ENCODE data around the gene MPEG1.

MPEG1 gene

DNA sequence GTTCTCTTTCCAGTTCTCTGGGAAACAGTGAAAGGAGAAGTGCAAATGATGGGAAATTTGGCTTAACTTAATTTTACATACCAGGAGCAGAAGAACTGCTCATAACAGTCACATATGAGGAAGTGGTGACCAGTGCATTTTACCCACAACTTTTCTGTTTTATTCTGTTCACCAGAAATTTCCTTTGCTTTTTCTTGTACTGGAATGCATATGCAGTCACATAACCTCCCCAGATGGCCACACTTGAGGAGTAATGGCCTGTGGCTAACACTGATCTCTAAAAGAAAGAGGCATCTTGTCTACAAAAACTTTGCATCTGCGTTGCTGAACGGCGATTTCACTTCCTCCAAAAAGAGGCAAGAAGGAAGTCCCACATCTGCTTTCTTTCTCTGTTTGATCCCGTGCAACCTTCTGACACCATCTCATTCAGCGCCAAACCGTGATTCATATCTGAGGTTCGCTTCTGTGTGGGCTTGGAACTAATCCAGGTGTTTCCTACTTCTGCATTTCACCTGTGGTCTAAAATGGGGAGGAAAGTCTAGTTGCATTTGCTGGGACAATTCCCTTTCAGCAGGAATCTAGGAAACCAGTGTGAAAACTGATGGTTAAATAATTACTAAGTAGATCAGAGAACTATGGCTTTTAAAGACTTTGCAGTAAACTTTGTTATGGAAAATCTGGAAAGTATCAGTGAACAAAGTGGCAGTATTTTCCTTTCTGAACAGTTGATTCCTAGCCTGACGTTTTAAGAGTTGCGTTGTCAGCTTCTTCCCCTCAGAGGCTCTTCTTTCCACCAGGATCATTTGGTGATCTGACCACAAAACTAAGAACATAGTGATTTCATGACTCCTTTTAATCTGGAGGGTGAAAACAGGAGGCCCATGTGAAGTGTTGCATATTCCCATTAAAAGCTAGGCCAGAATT is 4.2 kb upstream of the MPEG1 start:
- no peak for DNase-seq

DNA sequence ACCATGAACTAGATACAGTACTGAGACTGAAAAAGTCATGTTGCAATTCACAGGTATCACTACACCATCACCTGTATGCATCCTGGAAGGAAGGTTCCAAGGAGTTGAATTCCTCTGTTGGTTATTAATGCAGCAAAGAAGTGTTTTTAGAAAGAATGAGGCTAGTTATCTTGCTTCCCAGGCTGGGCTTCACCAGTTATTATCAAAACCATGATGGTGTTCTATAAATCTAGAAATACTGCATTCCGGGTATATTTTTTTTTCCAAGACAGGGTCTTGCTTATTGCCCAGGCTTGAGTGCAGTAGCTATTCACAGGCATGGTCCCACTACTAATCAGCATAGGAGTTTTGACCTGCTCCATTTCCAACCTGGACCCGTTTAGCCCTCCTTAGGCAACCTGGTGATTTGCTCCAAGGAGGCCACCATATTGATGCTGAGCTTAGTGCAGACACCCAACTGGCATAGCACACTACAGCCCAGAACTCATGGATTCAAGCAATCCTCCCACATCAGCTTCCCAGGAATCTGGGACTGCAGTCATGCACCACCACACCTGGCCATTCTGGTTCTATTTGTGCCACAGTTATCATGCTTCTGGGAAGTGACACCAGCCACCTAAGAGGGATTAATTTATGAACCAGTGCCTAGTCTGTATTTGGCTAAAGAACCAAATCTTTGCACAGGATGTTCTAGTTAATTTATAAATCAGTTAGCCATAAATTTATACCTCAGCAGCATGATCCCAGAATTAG is 1.6 kb upstream of the MPEG1 start:
- no peak for DNase-seq

- no peak for DNase-seq
Measured at GRCh38 chr11:59212222-59212621, 505 bp downstream of the MPEG1 start.

DNA sequence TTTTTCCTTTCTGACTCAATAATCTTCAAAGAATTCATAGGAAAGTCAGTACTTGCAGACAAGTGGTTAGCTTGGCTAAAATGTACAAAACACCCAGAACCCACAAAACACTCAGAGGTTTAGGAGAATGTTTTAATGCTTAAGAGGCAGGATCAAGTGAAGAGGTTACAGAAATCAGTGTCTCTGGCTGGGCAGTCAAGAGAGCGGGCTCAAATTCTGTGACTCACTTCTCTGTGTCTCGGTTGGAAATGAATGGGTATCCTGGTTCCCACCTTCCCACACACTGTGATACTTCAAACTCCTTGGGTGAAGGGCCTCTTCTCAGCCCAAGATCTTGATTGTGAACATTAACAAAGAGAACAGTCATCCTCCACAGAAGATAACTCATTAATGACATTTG is 3.8 kb downstream of the MPEG1 start:
- no peak for DNase-seq

- DNase-seq = no peak
Measured at GRCh38 chr11:59207988-59208451, 4.7 kb downstream of the MPEG1 start.

DNA sequence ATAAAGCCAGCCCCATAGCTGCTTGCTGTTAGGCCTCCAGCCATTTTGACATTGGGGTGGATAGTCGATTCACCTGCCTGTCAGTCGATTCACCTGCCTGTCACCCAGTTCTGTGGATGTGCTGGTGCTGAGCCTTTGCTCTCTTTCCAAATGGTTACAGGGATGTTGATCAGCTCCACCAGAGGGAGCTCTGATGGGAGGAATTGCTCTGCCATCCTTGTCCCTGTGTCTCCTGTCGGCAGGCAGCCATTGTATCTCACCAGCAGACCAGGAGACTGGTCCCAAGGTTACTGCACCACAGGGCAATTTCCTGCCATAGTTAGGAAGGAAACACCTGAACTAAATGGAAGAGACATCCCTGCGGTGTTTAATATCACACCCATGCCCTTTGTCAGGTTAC is 6.1 kb downstream of the MPEG1 start:
- DNase-seq = peak; percentile 23

GRCh38 chr11:59205648-59206047 is 7.1 kb downstream of the MPEG1 start:
- no peak for DNase-seq

DNA sequence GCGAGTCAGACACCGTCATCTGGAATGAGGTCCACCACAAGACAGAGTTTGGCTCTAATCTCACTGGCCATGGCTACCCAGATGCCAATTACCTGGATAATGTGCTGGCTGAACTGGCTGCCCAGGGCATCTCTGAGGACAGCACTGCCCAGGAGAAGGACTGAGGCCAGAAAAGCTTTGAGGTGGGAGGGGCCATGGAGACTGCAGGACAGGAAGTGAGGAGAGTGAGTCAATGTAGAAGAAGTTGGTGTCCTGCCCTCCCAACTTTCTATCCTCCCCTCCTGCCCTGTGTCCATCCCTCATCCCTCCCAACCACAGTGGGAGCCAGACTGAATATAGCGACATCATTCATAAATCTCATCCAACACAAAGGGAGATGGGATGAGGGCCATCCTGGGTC is 8.0 kb downstream of the MPEG1 start:
- DNase-seq = no peak

GRCh38 chr11:59201353-59201752 is 11.4 kb downstream of the MPEG1 start:
- no peak for DNase-seq

- no peak for DNase-seq
Measured at GRCh38 chr11:59200423-59200746, 12.3 kb downstream of the MPEG1 start.

- no peak for DNase-seq
Measured at GRCh38 chr11:59199546-59200422, 12.9 kb downstream of the MPEG1 start.

- no peak for DNase-seq
Measured at GRCh38 chr11:59198726-59199125, 14.0 kb downstream of the MPEG1 start.

DNA sequence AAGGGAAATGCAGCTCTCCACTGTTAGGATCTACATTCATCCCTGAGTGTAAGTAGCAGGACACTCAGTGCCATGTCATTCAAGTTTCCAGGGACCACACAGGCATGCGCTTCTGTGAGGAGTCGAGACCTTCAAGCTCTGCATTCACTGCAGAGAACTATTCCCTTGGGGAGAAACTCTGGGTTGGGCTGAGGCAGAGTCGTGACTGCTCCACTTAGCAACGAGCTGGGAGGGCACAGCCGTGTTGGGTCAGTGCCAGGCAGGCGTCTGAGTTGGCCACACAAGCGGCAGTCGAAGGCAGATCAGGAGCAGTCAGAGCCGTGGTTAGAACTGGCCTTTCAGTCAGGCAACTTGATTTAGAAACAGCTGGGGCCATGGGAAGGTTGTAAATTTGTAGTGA is 14.7 kb downstream of the MPEG1 start:
- DNase-seq = peak; percentile 31

DNA sequence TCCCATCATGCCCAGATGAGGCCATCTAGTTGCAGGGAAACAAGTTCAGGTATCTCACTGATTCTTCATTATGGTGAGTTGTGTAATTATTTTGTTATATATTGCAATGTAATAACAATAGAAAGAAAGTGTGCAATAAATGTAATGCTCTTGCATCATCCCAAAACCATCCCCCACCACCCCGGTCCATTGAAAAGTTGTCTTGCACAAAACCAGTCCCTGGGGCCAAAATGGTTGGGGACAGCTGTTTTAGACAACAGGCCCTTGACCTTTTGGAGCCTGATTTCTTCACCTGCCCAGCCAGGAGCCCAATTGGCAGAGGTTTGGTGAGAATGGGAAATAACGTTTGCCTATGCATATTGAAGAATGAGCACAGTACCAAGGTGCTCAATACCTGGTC is 15.9 kb downstream of the MPEG1 start:
- DNase-seq = no peak

DNA sequence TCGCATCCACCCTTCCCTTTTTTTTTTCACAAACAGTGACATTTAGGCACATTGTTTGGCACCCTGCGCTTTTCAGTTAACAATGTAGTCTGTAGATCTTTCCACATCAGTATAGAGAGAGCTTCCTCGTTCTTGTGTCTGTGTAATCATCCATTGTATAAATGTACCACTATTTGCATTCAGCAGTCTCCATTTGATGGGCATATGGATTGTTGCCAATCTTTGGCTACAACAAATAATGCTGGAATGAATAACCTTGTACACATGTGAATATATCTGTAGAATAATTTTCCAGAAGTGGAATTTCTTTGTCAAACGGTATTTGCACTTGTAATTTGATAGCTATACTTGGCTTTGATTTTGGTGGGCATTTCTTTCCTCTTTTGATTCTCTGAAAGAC is 17.1 kb downstream of the MPEG1 start:
- DNase-seq = no peak

- no peak for DNase-seq
Measured at GRCh38 chr11:59193587-59194130, 19.1 kb downstream of the MPEG1 start.

DNA sequence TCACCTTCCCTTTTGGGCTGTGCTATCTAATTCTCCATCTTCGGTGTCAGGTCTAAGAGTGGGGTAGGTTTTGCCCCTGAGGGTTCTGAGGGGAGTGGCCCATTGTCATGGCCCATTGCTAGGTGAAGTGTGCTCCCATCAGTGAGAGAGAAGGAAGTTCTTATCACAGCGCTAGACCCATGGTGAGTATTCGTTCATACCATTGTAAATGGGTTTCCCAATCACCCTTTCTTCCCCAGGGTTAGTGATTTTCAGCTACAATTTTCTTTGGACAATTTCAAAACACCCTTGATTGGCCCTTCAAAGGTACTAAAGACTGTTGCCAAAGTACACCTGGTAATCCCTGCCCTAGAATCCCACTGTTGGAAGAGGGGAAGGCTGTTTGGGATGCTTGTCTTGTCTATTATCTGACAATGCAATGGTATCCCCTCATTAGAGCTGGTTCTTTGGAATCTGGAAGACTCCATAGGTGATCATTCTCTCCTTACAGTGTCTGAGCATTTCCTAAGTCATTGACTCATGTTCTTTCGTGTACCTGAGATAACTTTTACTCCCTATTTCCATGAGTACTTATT is 20.2 kb downstream of the MPEG1 start:
- DNase-seq = no peak

- no peak for DNase-seq
Measured at GRCh38 chr11:59191890-59192289, 20.8 kb downstream of the MPEG1 start.

- DNase-seq = no peak
Measured at GRCh38 chr11:59191095-59191494, 21.6 kb downstream of the MPEG1 start.

GRCh38 chr11:59189986-59190385 is 22.7 kb downstream of the MPEG1 start:
- DNase-seq = no peak

DNA sequence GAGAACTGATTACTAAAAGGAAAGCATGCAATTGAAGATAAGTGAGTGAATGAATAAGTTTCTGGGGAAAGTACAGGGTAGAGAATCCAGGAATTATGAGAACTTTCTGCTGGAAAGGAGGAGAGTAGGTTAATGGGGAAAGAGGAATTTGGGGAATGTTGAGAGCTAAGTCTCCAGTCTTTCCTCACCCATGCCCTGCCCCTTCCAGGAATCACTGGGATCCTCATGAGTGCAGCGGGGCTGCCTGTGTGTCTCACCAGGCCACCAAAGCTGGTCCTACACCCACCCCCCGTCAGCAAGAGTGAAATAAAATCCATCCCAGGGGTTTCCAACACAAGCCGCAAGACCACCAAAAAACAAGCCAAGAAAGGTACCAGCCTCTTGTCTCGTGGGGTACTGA is 23.8 kb downstream of the MPEG1 start:
- no peak for DNase-seq

DNA sequence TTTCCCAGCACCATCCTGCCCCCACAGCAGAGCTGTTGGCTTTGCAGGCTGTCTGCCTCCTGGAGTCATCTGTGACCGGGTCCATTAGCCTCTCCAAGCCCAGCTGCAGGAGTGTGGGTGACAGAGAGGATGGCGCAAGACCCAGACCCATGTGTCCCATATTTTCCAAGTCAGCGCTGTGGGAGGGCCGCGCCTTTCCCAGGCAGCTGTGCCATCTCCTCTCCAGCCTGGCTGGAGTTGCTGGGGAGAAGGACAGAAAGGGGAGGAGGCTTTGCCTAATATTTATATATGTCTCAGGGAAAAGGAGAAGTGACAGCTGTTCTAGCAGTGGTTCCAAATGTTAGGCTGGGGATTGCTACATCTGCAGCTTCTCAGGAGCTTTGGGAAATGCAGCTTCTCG is 25.1 kb downstream of the MPEG1 start:
- no peak for DNase-seq

DNA sequence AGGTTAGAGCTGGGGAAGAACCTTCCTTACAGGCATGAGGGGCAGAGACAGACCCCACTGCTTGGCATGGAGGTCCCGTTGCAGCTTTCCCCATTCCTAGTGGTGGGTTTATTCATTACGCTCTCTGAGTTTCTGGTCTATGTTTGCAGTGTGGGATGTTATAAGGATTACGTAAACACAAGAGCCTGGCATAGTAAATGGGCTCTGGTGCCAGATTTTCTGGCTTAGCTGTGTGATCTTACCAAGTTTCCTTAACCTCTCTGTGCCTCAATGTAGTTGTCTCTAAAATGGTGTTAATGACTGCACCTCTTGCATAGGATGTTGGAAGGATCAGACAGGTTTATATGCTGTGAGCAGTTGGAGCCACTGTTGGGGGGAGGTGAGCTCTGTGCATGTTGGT is 25.7 kb downstream of the MPEG1 start:
- DNase-seq = no peak
